G401.6 (cell line): ENCODE data around the gene TSC22D3.
"Not testable (repeated sequence)": the region's sequence is repeated elsewhere in the genome, so short reads cannot be mapped to it uniquely, and the experiment has no call there.

ENCODE experiments used
- FAIRE-seq: peaks from 2 replicates; lab custom pipeline; 2012; peaks lifted over from hg19 to GRCh38; lab: Jason Lieb, UNC

TSC22D3 gene

DNA sequence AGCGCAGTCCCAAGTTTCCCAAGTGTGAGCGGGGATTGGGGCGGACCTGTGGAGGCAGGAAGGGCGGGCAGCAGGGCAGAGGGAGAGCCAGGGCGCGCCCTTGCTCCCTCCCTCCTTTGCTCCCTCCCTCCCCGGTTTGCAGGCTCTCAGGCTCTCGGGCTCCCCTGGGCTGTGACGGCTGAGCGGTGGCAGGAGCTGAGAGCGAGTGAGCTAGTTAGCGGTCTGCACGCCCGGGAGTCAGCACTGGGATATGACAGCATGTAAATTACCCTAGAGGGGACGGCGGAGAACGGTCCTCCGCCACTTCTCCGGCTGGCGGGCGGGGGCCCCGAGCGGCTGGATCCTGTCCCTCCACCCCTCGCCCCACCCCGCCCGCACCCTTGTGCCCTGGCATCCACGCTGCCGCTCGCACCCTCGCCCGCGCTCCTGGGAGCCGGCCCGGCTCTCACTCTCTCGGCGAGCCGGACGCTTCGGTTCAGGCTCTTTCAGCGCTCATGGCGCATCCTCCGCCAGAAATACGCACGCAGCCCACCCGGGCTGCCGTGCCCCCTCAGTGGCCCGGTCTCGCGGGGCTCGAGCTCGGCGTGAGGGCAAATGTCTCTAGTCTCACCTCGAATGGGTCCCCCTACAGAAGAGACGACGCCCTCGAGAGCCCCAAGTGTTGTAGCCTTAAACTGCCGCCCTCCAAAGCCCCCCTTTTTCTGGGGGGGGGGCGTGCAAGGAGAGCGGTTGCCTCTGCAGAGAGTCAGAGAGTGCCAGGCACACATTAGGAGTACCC, at the start of gene TSC22D3:
Gene TSC22D3 (minus strand): TSS at position 54 of the 778 bp plus-strand sequence. CDS start 368 bp downstream, outside the sequence.
- no peak for FAIRE-seq

DNA sequence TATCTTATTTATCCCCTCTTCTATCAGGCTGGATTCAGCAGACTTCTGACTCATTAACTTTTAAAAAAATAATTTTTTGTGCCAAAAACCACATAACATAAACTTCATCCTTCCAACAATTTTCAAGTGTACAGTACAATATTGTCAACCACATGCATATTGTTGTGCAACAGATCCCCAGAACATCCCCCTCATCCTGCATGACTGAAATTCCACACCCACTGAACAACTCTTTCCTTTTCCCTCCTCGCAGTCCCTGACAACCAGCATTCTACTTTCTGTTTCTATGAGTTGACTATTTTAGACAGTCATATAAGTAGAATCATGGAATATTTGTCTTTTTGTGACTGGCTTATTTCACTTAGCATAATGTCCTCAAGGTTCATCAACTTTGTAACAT, 47.9 kb upstream of the TSC22D3 start:
- no peak for FAIRE-seq

DNA sequence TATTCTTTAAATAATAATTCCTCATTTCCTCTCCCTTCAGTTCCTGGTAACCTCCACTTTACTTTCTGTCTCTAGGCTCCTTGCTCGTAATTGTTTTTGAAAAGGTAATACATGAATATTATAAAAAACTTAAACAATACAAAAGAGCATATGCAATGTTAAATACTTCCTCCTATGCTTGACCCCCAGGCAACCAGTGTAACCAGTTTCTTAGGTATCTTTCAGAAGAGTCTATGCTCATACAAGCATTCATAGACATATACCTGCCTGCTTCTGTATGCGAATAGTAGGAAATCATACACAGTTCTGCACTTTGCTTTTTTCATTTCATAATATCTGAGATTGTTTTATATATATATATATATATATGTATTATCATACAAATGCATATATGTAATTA, 47.5 kb upstream of the TSC22D3 start:
- no peak for FAIRE-seq

DNA sequence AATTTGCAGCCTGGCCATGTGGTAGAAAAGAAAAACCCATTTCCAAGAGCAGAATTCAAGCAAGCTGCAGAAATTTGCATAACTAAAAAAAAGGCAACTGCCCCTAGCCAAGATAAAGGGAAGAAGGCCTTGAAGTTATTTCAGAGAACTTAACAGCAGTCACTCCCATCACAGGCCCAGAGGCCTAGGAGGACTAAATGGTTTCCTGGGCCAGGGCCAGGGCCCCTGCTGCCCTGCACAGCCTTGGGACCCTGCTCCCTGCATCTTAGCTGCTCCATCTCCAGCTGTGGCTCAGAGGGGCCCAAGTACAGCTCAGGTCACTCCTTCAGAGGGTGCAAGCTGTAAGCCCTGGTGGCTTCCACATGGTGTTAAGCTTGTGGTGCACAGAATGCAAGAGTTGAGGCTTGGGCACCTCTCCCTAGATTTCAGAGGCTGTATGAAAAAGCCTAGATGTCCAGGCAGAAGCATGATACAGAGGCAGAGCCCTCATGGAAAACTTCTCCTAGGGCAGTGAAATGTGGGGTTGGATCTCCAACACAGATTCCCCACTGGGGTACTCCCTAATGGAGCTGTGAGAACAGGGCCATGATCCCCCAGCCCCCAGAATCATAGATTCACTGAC, 43.4 kb upstream of the TSC22D3 start:
- FAIRE-seq: no peak

DNA sequence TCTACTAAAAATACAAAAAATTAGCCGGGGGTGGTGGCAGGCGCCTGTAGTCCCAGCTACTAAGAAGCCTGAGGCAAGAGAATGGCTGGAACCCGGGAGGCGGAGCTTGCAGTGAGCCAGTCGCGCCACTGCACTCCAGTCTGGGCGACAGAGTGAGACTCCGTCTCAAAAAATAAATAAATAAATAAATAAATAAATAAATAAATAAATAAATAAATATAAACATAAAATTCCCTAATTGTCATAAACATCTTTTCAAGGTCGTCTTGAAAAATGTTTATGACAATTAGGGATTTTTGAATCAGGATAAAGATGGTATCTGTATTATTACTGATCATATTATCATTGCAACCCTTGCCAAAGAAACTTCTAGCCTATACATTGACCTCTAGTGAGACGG, 34.5 kb upstream of the TSC22D3 start:
- FAIRE-seq: not testable (repeated sequence)

DNA sequence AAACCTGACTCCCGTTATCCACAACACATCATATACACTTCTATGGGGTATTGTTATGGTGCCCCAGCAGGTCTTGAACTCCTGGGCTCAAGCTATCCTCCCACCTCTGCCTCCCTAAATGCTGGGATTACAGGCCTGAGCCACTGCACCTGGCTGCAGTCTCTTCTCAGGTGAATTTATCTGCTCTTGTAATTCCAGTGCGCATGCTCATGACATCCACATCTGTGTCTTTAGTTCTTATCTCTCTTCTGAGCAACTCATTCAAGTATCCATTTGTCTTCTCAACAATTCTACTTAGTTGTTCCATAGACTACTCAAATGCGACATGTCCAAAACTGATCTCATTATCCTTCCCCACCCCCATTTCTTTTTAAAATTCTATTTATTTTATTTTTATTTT, 29.6 kb upstream of the TSC22D3 start:
- no peak for FAIRE-seq

DNA sequence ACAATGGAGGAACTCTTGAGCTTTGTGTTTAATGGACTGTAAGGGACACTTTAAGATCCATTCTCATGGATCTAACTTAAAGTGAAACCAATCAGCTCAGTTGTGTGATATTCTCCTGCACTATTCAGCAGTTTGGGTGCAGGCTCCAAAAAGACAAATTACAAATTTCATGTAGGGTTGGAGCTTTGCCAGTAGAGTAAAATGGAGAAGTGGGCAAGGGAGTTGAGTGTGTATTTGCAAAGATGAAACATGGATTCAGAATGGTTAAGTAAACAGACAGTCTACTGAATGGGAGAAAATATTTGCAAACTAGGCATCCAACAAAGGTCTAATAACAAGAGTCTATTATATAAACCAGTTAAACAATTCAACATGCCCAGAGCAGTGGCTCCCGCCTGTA, 28.8 kb upstream of the TSC22D3 start:
- no peak for FAIRE-seq

DNA sequence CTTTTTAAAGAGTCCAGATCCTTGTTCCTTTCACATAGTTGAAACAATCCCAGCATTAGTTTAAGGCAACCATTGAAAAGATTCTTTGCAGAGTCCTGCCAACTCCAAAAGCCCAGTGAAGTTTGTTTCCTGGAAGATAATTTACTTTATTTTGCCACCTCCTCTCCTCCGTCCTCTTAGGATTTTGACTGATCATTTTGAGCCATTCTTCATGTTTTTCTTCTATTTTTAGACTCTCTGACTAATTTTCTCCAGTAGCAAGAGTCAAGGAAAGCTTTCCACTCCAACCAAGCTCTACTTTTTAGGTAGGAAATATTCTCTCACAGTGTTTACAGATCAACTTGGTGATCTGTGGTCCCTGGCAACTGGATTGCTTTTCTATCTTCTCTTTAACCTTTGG, 12.2 kb upstream of the TSC22D3 start:
- FAIRE-seq: no peak

DNA sequence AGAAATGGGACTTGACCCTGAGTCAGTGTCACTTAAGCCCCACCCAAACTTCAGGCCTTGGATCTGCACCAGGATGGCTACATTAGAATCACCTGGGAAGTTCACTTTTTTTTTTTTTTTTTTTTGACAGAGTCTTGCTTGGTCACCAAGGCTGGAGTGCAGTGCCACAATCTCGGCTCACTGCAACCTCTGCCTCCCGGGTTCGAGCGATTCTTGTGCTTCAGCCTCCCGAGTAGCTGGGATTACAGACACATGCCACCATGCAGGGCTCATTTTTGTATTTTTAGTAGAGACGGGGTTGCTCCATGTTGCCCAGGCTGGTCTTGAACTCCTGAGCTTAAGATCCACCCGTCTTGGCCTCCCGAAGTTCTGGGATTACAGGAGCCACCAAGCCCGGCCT, 4.9 kb upstream of the TSC22D3 start:
- FAIRE-seq: no peak

DNA sequence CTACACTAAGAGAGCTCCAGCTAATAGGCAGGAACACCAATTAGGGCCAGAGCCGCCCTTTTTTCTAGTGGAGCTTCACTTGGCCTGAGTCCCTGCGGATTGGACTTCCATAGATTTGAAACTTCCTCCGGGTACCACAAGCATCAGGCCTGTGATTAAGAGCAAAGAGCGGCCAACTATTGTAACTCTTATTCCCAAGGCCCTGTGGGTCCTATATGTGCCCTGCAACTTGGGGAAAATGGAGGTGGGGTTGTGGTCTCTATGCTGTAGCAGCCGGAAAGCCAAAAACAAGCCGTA, 1.9 kb upstream of the TSC22D3 start, which contains the start of gene NCBP2L:
Gene NCBP2L (plus strand): TSS at position 198 of the 297 bp plus-strand sequence. CDS start 16,488 bp downstream, outside the sequence.
- FAIRE-seq: no peak

DNA sequence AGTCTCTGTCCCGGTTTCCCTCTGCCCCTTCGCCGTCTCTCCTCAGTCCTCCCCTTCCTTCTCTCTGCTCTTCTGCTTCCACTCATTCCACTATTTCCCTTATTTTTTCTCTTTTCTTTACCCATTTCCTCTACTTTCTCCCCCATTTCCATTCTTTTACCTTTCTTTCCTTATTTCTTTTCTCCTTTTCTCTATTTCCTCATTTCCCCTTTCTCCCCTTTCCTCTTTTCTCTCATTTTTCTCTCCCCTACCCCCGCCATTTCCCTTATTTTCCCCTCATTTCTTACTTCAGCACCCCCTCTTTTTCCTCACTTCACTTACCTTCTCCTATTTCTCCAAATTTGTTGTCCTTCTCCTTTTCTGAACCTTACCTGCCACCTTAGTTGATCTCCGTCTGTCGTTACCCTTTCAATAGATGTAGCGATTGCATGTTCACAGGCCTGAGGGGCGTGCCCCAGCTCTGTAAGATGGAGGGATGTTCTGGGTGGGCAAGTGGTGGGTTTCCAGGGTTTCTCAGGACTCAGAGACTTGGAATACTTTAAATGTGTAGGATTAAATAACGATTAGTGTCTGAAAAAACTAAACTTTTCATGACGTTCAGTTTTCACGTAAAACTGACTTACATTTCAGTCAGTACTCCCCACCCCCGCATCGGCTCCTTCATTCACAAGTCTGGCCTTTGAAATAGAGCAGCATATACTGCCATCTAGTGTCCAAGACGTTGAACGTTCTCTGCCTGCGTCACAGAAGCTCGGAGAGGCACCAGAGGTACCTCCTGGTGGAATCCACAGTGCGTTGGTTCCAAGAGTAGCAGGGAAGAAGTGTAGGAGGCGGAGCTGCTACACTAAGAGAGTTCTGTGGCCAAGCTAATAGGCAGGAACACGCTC, 1.3 kb upstream of the TSC22D3 start:
- FAIRE-seq: peak; percentile 69

DNA sequence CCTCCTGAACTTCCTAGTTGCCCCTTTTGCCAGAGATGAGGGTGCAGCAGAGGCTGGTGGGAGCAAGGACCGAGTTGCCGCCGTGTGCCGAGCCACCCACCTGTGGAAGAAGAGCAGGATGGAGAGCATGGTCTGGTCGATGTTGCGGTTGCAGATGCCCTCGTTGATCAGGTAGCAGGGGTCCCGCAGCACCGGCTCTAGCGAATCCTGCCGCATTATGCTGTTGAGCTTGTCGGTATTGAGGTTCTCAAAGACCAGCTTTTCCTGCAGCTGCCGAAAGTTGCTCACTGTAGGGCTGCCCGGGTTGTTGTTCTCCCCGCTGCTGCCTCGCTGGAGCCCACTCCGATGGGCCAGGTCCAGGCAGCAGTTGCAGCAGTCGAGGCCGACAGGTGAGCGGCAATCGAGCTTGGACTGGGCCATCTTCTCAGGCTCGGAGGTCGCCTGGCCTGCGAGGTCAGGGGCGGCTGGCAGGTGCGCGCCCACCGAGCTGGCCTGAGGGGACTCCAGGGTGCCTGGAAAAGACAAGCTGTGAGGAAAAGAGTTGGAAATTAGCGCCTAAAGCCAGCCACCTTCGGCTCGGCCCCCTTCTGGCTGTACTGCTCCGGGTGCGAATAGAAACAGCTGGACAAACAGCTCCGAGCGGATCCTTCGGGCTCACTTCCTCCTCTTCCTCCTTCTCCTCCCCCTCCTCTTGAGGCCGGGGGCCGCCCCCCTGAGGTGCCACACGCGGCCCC, 420 bp downstream of the TSC22D3 start:
- no peak for FAIRE-seq

DNA sequence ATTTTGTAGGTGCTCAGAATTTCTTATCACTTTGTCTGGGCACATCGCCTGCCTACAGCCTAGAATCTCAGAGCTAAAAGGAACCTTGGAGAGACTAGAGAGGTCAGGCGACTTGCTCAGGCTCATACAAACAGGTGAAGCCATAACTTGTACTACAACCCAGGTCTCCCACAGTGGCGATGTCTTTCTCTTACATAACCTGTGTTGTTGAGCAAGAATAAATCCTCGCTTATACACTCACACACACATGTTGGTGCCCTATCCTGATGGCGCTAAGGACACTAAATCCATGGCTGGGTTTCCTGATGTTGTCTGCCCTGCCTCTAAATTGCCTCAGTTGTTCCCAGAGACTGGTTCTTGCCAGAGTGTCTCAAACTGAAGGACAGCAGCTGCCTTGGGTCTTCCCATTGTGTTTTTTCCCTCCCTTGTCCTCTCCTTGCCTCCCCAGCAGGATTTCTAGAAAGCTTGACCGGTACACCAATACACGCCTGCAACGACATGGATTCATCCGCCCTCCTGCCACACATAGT, 1.6 kb downstream of the TSC22D3 start:
- FAIRE-seq: no peak

DNA sequence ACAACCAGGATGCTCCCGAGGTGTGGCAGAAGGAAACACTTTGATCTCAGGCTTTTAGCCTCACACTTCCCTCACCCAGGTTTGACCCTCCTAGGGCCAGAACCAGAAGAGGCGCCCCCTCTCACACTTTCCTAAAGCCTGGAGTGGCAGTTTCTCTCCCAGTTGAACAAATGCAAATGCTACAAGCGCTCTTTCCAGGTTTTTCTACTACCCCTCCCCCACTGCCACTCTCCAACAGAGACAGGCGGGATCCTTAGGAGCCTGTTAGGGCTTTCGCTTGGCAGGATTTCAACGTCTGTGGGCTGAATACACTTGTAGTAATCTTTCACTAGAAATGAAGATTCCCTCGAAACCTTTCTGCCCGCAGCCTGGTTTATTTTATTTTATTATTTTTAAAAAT, 2.4 kb downstream of the TSC22D3 start:
- no peak for FAIRE-seq

DNA sequence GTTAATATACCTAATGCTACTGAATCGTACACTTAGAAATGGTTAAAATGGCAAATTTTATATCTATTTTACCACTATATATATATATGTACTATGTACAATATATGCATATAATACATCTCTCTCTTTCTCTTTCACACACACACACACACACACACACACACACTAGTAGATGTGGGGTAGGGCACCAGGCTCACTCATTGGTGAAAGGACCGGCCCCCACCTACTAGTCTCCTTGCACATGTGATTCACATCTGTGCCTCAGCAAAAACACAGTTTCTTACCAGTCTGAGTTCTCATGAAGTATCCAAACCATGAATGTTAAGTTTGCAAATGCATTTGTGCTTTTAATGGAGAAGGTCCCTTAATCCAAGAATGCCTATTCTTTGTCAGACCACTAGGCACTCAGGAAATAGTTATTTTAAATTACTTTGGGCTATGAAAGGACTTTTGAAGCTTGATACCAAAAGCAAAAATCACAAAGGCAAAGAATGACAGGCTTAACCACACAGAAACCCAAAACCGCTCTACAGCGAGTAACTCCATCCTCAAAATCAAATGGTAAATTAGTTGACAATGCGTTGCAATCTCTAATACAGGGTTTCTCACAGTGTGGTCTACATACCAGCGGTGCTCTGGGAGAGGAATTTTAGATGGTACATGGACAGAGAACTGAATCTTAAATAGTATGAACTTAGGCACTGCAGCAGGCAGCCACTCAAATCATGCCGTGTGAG, 5.8 kb downstream of the TSC22D3 start:
- no peak for FAIRE-seq

DNA sequence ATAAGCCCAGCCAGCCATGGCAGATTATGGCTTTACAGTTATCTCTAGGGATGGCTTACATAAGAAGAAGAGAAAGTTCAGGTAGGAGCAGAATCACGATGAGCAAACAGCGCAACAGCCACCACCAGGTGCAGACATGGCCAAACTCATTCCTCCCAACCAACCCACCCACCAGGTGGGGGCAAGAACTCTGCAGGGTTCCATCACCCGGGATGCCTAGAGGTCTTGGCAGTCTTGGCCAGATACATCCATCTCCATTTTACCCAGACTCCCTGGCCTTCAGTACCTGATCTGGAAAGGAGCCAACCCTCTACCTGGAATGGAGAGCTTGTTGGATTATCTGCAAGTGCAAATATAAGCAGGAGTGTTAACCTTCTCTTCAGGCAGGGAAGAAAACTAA, 7.5 kb downstream of the TSC22D3 start:
- no peak for FAIRE-seq

DNA sequence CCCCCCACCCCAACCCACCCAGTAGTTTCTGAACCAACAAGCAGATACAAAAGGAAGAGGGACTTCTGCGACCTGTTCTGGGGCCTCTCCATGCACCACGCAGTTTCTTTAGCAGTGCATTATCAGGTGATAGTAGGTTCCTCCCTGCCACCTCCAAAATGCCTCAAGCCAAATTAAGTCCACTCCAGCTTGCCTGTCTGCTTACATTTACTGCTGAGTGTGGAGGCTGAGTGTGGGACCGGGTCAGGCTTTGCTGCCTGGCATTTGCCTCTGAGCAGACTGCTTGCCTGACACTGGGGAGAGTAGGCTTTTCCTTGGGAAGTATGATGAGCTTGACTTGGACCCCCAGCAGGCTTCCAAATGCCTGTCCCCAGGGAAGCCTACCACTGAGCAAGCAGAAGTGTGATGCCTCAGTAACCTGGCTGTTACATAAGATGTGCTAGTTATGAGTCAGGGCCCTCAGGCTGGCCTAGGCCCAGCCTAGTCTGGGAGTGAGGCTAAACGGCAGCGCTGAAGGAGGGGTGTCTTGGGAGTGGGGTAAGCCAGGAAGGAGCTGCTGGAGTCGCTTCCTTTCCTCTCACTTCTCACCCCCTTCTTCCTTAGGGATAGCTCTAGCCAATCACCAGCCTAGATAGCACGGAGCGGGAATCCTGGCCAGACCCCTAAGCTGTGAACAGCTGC, 9.0 kb downstream of the TSC22D3 start:
- no peak for FAIRE-seq

DNA sequence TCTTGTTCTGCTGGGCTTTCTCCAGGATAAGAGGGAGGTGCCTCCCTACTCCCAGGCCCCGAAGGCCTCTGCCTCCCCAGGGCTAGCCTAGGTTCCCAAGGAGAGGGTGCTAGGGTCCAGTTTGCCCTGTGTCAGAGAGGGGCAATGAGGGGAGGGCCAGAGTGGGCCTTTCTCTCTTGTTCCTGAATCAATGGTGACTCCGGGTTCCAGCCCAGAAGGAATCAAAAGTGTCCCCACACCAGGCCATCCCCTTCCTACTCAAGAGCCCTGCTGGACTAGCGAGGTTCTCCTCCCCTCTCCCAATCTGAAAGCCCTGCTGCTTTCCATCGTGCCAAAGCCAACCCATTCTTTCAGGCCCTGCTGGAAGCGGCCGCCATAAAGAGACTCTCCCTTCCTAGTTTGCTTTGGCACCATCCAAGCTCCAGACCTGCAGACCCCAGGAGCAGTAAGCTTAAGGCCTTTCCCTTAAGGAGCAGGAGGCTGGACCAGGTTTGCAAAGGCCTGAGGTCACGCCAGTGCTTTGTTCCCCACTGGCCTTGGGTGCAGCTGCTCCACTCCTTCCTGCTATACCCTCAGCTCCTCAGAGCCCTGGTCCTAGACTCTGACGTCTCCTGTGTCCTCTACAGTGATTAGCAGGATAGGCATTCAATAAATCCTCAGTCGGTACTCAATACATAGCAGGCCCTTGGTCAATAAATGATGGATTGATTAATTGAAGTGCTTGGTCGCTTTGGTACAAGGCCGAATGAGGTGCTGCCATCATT, 10.6 kb downstream of the TSC22D3 start:
- FAIRE-seq: no peak

DNA sequence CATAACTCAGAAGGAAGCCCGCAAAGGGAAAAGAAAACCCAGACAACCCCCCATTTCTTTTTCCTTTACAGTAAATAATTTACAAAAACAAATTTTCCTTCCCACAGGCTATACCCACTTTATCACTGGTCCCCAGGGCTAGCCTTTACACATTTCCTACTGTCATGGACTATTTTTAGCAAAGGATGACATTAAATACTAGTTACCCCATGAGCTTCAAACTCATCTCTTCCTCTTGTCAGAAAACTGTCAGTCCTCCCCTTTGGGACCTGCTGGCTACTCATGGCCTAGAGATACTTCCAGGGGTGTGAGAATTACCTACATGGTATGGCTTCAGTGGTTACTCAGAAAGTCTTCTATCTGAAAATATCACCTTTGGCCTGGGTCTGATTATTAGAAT, 11.9 kb downstream of the TSC22D3 start:
- no peak for FAIRE-seq
